ENCODE results near the gene FBXW12. TPM values are rescaled to one million over a fixed set of nuclear protein-coding genes. Genes with fewer than 3 reads are reported as not detected.

FBXW12 gene
- total RNA-seq, 4 donors from 2014 or later: not detected

GRCh38 chr3:48418140-48418539 lies 46.1 kb downstream of the FBXW12 start:
- no peak overlapping the region for H3K27ac ChIP-seq
- no peaks in the 10 kb centered on the region for H3K4me1 ChIP-seq
- TF ChIP-seq CTCF (IDR thresholded peaks at IDR 0.05 in 4 of 5, conservative IDR thresholded peaks at IDR 0.05 in 1 of 5) (no peak), POLR2A (IDR thresholded peaks at IDR 0.05) (no peak)
- in situ Hi-C loops (cut with MboI; ENCODE audit: low sequenced_read_pairs in 4 of 4) (no loop called here), intact Hi-C loops (cut with DNase I; ENCODE audit: low total_unique reads) (no loop called here)
- no peaks in the 10 kb centered on the region for H3K9me3 ChIP-seq
- DNase-seq (no peak), ATAC-seq (no peak)
- H3K27me3 ChIP-seq: no peaks in the 10 kb centered on the region
- H3K4me3 ChIP-seq: no peak overlapping the region
- no peaks in the 10 kb centered on the region for H3K36me3 ChIP-seq

GRCh38 chr3:48418651-48419050 lies 46.6 kb downstream of the FBXW12 start:
- no peaks in the 10 kb centered on the region for H3K36me3 ChIP-seq
- H3K27ac ChIP-seq: no peak overlapping the region
- intact Hi-C loops (cut with DNase I; ENCODE audit: low total_unique reads): no loop called here
- H3K9me3 ChIP-seq: no peaks in the 10 kb centered on the region
- no peak for DNase-seq
- TF ChIP-seq CTCF (IDR thresholded peaks at IDR 0.05 in 4 of 5, conservative IDR thresholded peaks at IDR 0.05 in 1 of 5): no peak
- TF ChIP-seq POLR2A (IDR thresholded peaks at IDR 0.05): no peak
- H3K4me1 ChIP-seq: no peaks in the 10 kb centered on the region
- H3K4me3 ChIP-seq: no peak overlapping the region
- ATAC-seq: no peak
- H3K27me3 ChIP-seq: no peaks in the 10 kb centered on the region
- in situ Hi-C loops (cut with MboI; ENCODE audit: low sequenced_read_pairs in 4 of 4): no loop called here

- no peaks in the 10 kb centered on the region for H3K36me3 ChIP-seq
- no peak overlapping the region for H3K4me3 ChIP-seq
- no peak overlapping the region for H3K27ac ChIP-seq
- ATAC-seq (no peak), DNase-seq (no peak)
- intact Hi-C loops (cut with DNase I; ENCODE audit: low total_unique reads): no loop called here
- no peaks in the 10 kb centered on the region for H3K4me1 ChIP-seq
- H3K27me3 ChIP-seq: no peaks in the 10 kb centered on the region
- TF ChIP-seq CTCF (IDR thresholded peaks at IDR 0.05 in 4 of 5, conservative IDR thresholded peaks at IDR 0.05 in 1 of 5) (no peak), POLR2A (IDR thresholded peaks at IDR 0.05) (no peak)
- in situ Hi-C loops (cut with MboI; ENCODE audit: low sequenced_read_pairs in 4 of 4): no loop called here
- H3K9me3 ChIP-seq: no peaks in the 10 kb centered on the region
These were observed 47.1 kb downstream of the FBXW12 start for GRCh38 chr3:48419149-48419548.

- Histone ChIP-seq H3K9me3 (no peaks in the 10 kb centered on the region), H3K27me3 (no peaks in the 10 kb centered on the region), H3K4me3 (no peak overlapping the region), H3K36me3 (no peaks in the 10 kb centered on the region), H3K27ac (no peak overlapping the region), H3K4me1 (no peaks in the 10 kb centered on the region)
- ATAC-seq (no peak), DNase-seq (no peak)
- TF ChIP-seq POLR2A (IDR thresholded peaks at IDR 0.05): no peak
- no peak for TF ChIP-seq CTCF (IDR thresholded peaks at IDR 0.05 in 4 of 5, conservative IDR thresholded peaks at IDR 0.05 in 1 of 5)
- in situ Hi-C loops (cut with MboI; ENCODE audit: low sequenced_read_pairs in 4 of 4) (no loop called here), intact Hi-C loops (cut with DNase I; ENCODE audit: low total_unique reads) (no loop called here)
These were observed 47.6 kb downstream of the FBXW12 start for GRCh38 chr3:48419597-48419996.

- intact Hi-C loops (cut with DNase I; ENCODE audit: low total_unique reads): no loop called here
- Histone ChIP-seq H3K9me3 (no peaks in the 10 kb centered on the region), H3K4me3 (no peak overlapping the region), H3K4me1 (no peaks in the 10 kb centered on the region), H3K36me3 (no peaks in the 10 kb centered on the region), H3K27me3 (no peaks in the 10 kb centered on the region), H3K27ac (no peak overlapping the region)
- in situ Hi-C loops (cut with MboI; ENCODE audit: low sequenced_read_pairs in 4 of 4): no loop called here
- no peak for ATAC-seq
- no peak for DNase-seq
- no peak for TF ChIP-seq CTCF (IDR thresholded peaks at IDR 0.05 in 4 of 5, conservative IDR thresholded peaks at IDR 0.05 in 1 of 5)
- no peak for TF ChIP-seq POLR2A (IDR thresholded peaks at IDR 0.05)
These were observed 48.5 kb downstream of the FBXW12 start for GRCh38 chr3:48420561-48420960.
